Stomach (tissue), 4 donors: ENCODE results near the gene LMTK2.

Experiments used
- CTCF ChIP-seq, 7 experiments: fragments of 450-650 bp in 4 of 7; fragments of 200-600 bp in 3 of 7; sonication (generic) in 3 of 7; IDR thresholded peaks; one replicate each; pipeline ENCODE4 v1.5.1; 2016 to 2019; ENCODE audit warnings: antibody characterized with exemption in 7 of 7, control low read depth in 2 of 7, mild to moderate bottlenecking in 1 of 7
- EP300 ChIP-seq: sonication (generic); formaldehyde crosslinking; IDR thresholded peaks from one replicate; pipeline ENCODE4 v1.6.1; 2017; ENCODE audit warnings: antibody characterized with exemption

DNA sequence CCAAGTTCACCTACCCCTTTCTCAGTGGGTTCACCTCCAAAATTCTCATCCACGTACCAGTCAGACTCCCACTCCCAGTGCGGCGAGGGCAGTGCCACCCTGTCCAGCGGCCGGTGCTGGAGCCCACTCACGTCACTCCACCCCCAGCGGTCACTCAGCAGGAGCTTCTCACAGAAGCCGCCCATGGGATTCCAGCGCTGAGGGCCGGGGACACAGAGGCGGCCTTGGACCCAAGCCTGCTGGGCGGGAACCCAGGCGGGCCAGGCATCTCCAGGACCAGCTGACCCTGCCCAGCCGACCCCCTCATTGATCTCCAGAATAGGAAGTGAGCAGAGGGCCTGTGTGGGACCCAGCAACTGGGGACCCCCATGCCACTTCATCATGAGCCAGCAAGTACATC is 138.2 kb downstream of the LMTK2 start:
- TF ChIP-seq EP300: no peak
- no peak for TF ChIP-seq CTCF (IDR thresholded peaks at IDR 0.05)
